A673 (cell line): Measurements from ENCODE around the gene C14orf132.

ENCODE experiments used
- CTCF ChIP-seq: fragments of 300-800, 200-600 bp; sonication (generic); conservative IDR thresholded peaks from 2 replicates; pipeline ENCODE4 v1.5.1; 2017; ENCODE audit warnings: low read depth, mild to moderate bottlenecking, antibody characterized with exemption, low read length, moderate library complexity, mixed read lengths
- EZH2 ChIP-seq: fragments of 200-600 bp; sonication (generic); IDR thresholded peaks from 2 replicates; pipeline ENCODE4 v1.6.1; 2017; ENCODE audit warnings: borderline replicate concordance, low read depth, mild to moderate bottlenecking, mixed read lengths, antibody characterized with exemption, low read length; ENCODE audit not compliant: poor library complexity, severe bottlenecking

GRCh38 chr14:96094211-96094610, 55.0 kb downstream of the C14orf132 start:
- TF ChIP-seq CTCF (no peak), EZH2 (no peak)
